OCI-M1 (cell line): ENCODE results near the gene FGF12.

ENCODE experiments used
- DNase-seq: peaks from one replicate; lab custom pipeline; 2025; lab: John Stamatoyannopoulos, UW

Gene FGF12

DNA sequence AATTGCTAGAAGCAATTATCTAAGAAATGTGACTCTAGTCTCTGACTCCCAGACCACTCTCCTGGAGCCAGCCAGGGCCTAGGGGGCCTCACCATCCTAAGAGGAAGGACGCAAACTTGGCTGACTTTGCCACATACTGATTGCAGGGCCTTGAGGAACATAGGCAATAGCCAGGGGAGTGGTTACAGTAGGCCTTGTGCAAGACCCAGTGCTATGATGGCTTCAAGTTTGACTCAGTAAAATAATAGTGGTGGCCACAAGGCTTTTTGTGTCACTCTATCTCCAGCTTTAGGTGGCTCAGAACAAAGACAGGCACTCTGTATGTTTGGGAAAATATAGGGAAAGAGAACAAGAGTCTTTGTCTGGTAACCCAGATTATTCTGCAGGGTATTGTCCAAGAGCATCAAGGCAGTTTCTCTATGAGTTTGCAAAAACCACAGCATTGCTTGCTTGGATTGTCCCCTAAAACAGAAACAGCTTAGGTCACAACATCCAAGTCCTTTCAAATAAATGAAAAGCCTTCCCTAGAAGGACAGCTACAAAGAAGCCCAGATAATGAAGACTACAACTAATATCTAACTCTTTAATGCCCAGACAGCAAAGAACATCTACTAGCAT, 634.8 kb downstream of the FGF12 start:
- DNase-seq, result no peak

- no peak for DNase-seq
Observed at GRCh38 chr3:192091831-192092230, 635.5 kb downstream of the FGF12 start.

GRCh38 chr3:192090586-192090985, 636.8 kb downstream of the FGF12 start:
- no peak for DNase-seq
